AG04449 (cell line): ENCODE results near the gene CRIP1.
A peak's percentile ranks its signal among the peaks of the same experiment; 100 is the strongest.

ENCODE experiments used
- CTCF ChIA-PET: fragments of 350-600 bp; formaldehyde crosslinking; extraction: SDS; loops from one replicate; lab custom pipeline; 2021; ENCODE audit warnings: antibody characterized with exemption; lab: Yijun Ruan, JAX
- POLR2A ChIA-PET: fragments of 400-600, 350-600 bp; formaldehyde crosslinking; extraction: SDS; loops from one replicate; lab custom pipeline; 2020; ENCODE audit warnings: antibody characterized with exemption, inconsistent platforms; lab: Yijun Ruan, JAX
- DNase-seq: peaks from one replicate; pipeline ENCODE4 v3.0.0-alpha.2; 2010; ENCODE audit warnings: low read depth, low spot score
- H3K4me3 ChIP-seq: 2 replicates; pipeline ENCODE4 v1.5.1; 2011; ENCODE audit warnings: low read depth, mild to moderate bottlenecking, control low read depth, low read length
- CTCF ChIP-seq: IDR thresholded peaks from one replicate; pipeline ENCODE4 v1.5.1; 2011; ENCODE audit warnings: mild to moderate bottlenecking, moderate library complexity, low read length, control low read depth, inconsistent platforms; ENCODE audit not compliant: insufficient read depth; ENCODE audit errors: missing control alignments

Gene CRIP1

GRCh38 chr14:105528586-105529318 is 42.1 kb downstream of the CRIP1 start:
- H3K4me3 ChIP-seq: peak overlapping the region; percentile 41
- ChIA-PET CTCF (interaction anchor here (0.8 to 1.6 kb wide), 17 partner anchors 9 to 325 kb away, joined by 3 to 16 read pairs (median 4); partner anchors contain the start of gene CRIP1), POLR2A (interaction anchor here (1.0 kb wide), 1 partner anchor 36 kb away, joined by 3 read pairs; no protein-coding TSS in a partner anchor)
- no peak for DNase-seq
- no peak for TF ChIP-seq CTCF

GRCh38 chr14:105529319-105529568 is 42.6 kb downstream of the CRIP1 start:
- TF ChIP-seq CTCF: no peak
- ChIA-PET CTCF (interaction anchor here (0.8 to 1.6 kb wide), 7 partner anchors 13 to 158 kb away, joined by 3 to 16 read pairs (median 9); no protein-coding TSS in a partner anchor), POLR2A (no interaction called here)
- no peak overlapping the region for H3K4me3 ChIP-seq
- DNase-seq: no peak

GRCh38 chr14:105529569-105530284 is 43.0 kb downstream of the CRIP1 start:
- no peak for DNase-seq
- ChIA-PET CTCF (interaction anchor here (1.3 to 2.4 kb wide), 6 partner anchors 13 to 159 kb away, joined by 6 to 16 read pairs (median 9); no protein-coding TSS in a partner anchor), POLR2A (no interaction called here)
- no peak overlapping the region for H3K4me3 ChIP-seq
- TF ChIP-seq CTCF: no peak

- CTCF ChIA-PET: interaction anchor here (2.4 kb wide), 1 partner anchor 159 kb away, joined by 9 read pairs; no protein-coding TSS in a partner anchor
Measured at GRCh38 chr14:105530285-105531087, 43.8 kb downstream of the CRIP1 start.

GRCh38 chr14:105531088-105531893 is 44.6 kb downstream of the CRIP1 start:
- TF ChIP-seq CTCF: no peak
- no peak overlapping the region for H3K4me3 ChIP-seq
- POLR2A ChIA-PET: no interaction called here
- no peak for DNase-seq
- CTCF ChIA-PET: interaction anchor here (1.7 to 2.8 kb wide), 4 partner anchors 10 to 160 kb away, joined by 5 to 10 read pairs (median 7); no protein-coding TSS in a partner anchor

More at GRCh38 chr14:105530285-105531087, 43.8 kb downstream of the CRIP1 start:
- DNase-seq: no peak
- POLR2A ChIA-PET: no interaction called here
- H3K4me3 ChIP-seq: no peak overlapping the region
- no peak for TF ChIP-seq CTCF
